Spinal cord (tissue), 10 donors: Measurements from ENCODE around the gene SEL1L. TPM values are rescaled to one million over a fixed set of nuclear protein-coding genes. Genes with fewer than 3 reads are reported as not detected.
A peak's percentile ranks its signal among the peaks of the same experiment; 100 is the strongest.
"Not testable (repeated sequence)": the region's sequence is repeated elsewhere in the genome, so short reads cannot be mapped to it uniquely, and the experiment has no call there.

Experiments
- DNase-seq, 6 donors: peaks; one replicate each; pipeline versions ENCODE4 v3.0.0 to v3.0.0-alpha.2; 2013 to 2015; ENCODE audit warnings: low spot score in 6 of 6, low read depth in 4 of 6
- H3K27ac ChIP-seq: one replicate; pipeline ENCODE4 v1.5.1; 2013; ENCODE audit warnings: low read depth, low read length, control low read depth
- H3K27me3 ChIP-seq: one replicate; pipeline ENCODE4 v1.6.1; 2013; ENCODE audit warnings: low read length; ENCODE audit not compliant: control insufficient read depth, insufficient read depth
- H3K36me3 ChIP-seq: one replicate; pipeline ENCODE4 v1.6.1; 2013; ENCODE audit warnings: low read length; ENCODE audit not compliant: control insufficient read depth, insufficient read depth
- H3K4me1 ChIP-seq: one replicate; pipeline ENCODE4 v1.6.1; 2013; ENCODE audit warnings: low read length; ENCODE audit not compliant: control insufficient read depth, insufficient read depth
- H3K4me3 ChIP-seq: one replicate; pipeline ENCODE4 v1.5.1; 2013; ENCODE audit warnings: low read depth, low read length, control low read depth
- H3K9me3 ChIP-seq: one replicate; pipeline ENCODE4 v1.6.1; 2013; ENCODE audit warnings: low read length; ENCODE audit not compliant: control insufficient read depth, insufficient read depth
- whole genome bisulfite sequencing: methylation state at CpG from one replicate; pipeline ENCODE4 v1.1.5; 2013; ENCODE audit warnings: missing lambda C conversion rate; ENCODE audit not compliant: insufficient coverage; 5-methylcytosine and 5-hydroxymethylcytosine counted together
- polyA plus RNA-seq, 2 donors: library from polyadenylated mRNA; unstranded; fragments of 120-200 nt; gene quantifications; one replicate each; pipeline ENCODE4 v1.2.1, GENCODE V29; 2013; ENCODE audit not compliant: insufficient read length in 2 of 2
- total RNA-seq, 2 donors: library from RNA; depleted of rRNA in 1 of 2; stranded (reverse); fragments of 120-200 nt in 1 of 2; fragments of >200 nt in 1 of 2; gene quantifications; one replicate each; pipeline versions ENCODE4 v1.2.3 to v1.2.4, GENCODE V29; 2013 to 2014
- donor health status: healthy.

SEL1L gene
- total and polyA plus RNA-seq, 4 donors = 34.2 to 82.7 (median 48.7) TPM

- Histone ChIP-seq H3K27ac (no peak overlapping the region), H3K9me3 (no peaks in the 10 kb centered on the region), H3K4me3 (no peak overlapping the region), H3K4me1 (no peaks in the 10 kb centered on the region), H3K36me3 (no peaks in the 10 kb centered on the region), H3K27me3 (no peaks in the 10 kb centered on the region)
- no peak for DNase-seq
- WGBS = 57% methylated on average over 3 of the region's 7 CpGs
Observed at GRCh38 chr14:81471062-81471461, 62.6 kb downstream of the SEL1L start.

GRCh38 chr14:81470557-81470826 is 63.2 kb downstream of the SEL1L start:
- DNase-seq = not testable (repeated sequence)

GRCh38 chr14:81466854-81467253 is 66.8 kb downstream of the SEL1L start:
- H3K4me3 ChIP-seq = no peak overlapping the region
- H3K4me1 ChIP-seq = peaks cover 7% of the 10 kb centered on the region
- no peak for DNase-seq
- WGBS = 100% methylated on average over 2 of the region's 5 CpGs
- H3K27me3 ChIP-seq = no peaks in the 10 kb centered on the region
- H3K9me3 ChIP-seq = no peaks in the 10 kb centered on the region
- H3K36me3 ChIP-seq = no peaks in the 10 kb centered on the region
- H3K27ac ChIP-seq = no peak overlapping the region

More at GRCh38 chr14:81470557-81470826, 63.2 kb downstream of the SEL1L start:
- H3K4me3 ChIP-seq, H3K27me3 ChIP-seq, H3K36me3 ChIP-seq, H3K27ac ChIP-seq, H3K4me1 ChIP-seq, H3K9me3 ChIP-seq: not testable (repeated sequence)
- 100% methylated on average over 4 of the region's 5 CpGs for WGBS

GRCh38 chr14:81465507-81466228 is 68.0 kb downstream of the SEL1L start:
- Histone ChIP-seq H3K27me3 (no peaks in the 10 kb centered on the region), H3K36me3 (no peaks in the 10 kb centered on the region)
- 79% methylated on average over 3 of the region's 13 CpGs for WGBS

GRCh38 chr14:81465003-81465392 is 68.7 kb downstream of the SEL1L start:
- H3K4me3 ChIP-seq = peak overlapping the region; percentile 50

More at GRCh38 chr14:81465507-81466228, 68.0 kb downstream of the SEL1L start:
- Histone ChIP-seq H3K4me3 (no peak overlapping the region), H3K9me3 (no peaks in the 10 kb centered on the region), H3K27ac (no peak overlapping the region), H3K4me1 (peaks cover 7% of the 10 kb centered on the region)
- DNase-seq = peak in 1 of 6 donors; percentile 12

GRCh38 chr14:81464253-81465002 is 69.2 kb downstream of the SEL1L start:
- no peaks in the 10 kb centered on the region for H3K36me3 ChIP-seq
- no peaks in the 10 kb centered on the region for H3K27me3 ChIP-seq
- peak overlapping the region; percentile 50 for H3K4me3 ChIP-seq
- H3K9me3 ChIP-seq = no peaks in the 10 kb centered on the region
- no peak overlapping the region for H3K27ac ChIP-seq
- peaks cover 12% of the 10 kb centered on the region for H3K4me1 ChIP-seq
- 6% methylated on average over 10 of the region's 15 CpGs for WGBS
- peak; percentile 59 to 91 (median 81) for DNase-seq

More at GRCh38 chr14:81465003-81465392, 68.7 kb downstream of the SEL1L start:
- not testable (repeated sequence) for DNase-seq, H3K36me3 ChIP-seq, H3K9me3 ChIP-seq, H3K27ac ChIP-seq, H3K27me3 ChIP-seq, H3K4me1 ChIP-seq
- WGBS = 77% methylated on average over 5 of the region's 11 CpGs

GRCh38 chr14:81462356-81462755 is 71.3 kb downstream of the SEL1L start:
- not testable (repeated sequence) for H3K27me3 ChIP-seq, H3K9me3 ChIP-seq, H3K36me3 ChIP-seq, DNase-seq, H3K27ac ChIP-seq, H3K4me3 ChIP-seq
- H3K4me1 ChIP-seq = peaks cover 13% of the 10 kb centered on the region
- 96% methylated on average over 30 of the region's 30 CpGs for WGBS

- DNase-seq = no peak
- Histone ChIP-seq H3K9me3 (no peaks in the 10 kb centered on the region), H3K27ac (no peak overlapping the region), H3K4me3 (no peak overlapping the region), H3K27me3 (no peaks in the 10 kb centered on the region), H3K36me3 (no peaks in the 10 kb centered on the region), H3K4me1 (peaks cover 8% of the 10 kb centered on the region)
- WGBS = no CpG with 5 or more reads among the region's 4 CpGs
Observed at GRCh38 chr14:81459912-81460311, 73.7 kb downstream of the SEL1L start.

GRCh38 chr14:81458352-81458751 is 75.3 kb downstream of the SEL1L start:
- Histone ChIP-seq H3K9me3 (no peaks in the 10 kb centered on the region), H3K4me1 (peaks cover 7% of the 10 kb centered on the region), H3K4me3 (no peak overlapping the region), H3K36me3 (no peaks in the 10 kb centered on the region), H3K27ac (no peak overlapping the region), H3K27me3 (no peaks in the 10 kb centered on the region)
- no peak for DNase-seq
- 96% methylated on average over 7 of the region's 8 CpGs for WGBS

GRCh38 chr14:81455390-81455789 is 78.3 kb downstream of the SEL1L start:
- Histone ChIP-seq H3K36me3 (no peaks in the 10 kb centered on the region), H3K4me3 (no peak overlapping the region), H3K27me3 (no peaks in the 10 kb centered on the region), H3K4me1 (peaks cover 12% of the 10 kb centered on the region), H3K9me3 (no peaks in the 10 kb centered on the region), H3K27ac (no peak overlapping the region)
- no peak for DNase-seq
- WGBS = 82% methylated on average over 3 of the region's 5 CpGs
